SU-DHL-6 (cell line): ENCODE results near the gene HIRIP3.

Experiments
- H2AFZ ChIP-seq: fragments of 200-600 bp; sonication (generic); 2 replicates; pipeline ENCODE4 v1.6.1; 2014; ENCODE audit warnings: low read depth, mild to moderate bottlenecking, moderate library complexity, mixed read lengths, antibody characterized with exemption, low read length; ENCODE audit not compliant: severe bottlenecking
- H3F3A ChIP-seq: fragments of 200-600 bp; shearing (Covaris generic); 2 replicates; pipeline ENCODE4 v1.6.0; 2016; ENCODE audit warnings: antibody characterized with exemption, mild to moderate bottlenecking; ENCODE audit not compliant: insufficient read depth
- H3K27ac ChIP-seq: fragments of 200-600 bp; sonication (generic); 2 replicates; pipeline ENCODE4 v1.5.1; 2016; ENCODE audit warnings: low read depth, mild to moderate bottlenecking, low read length, moderate library complexity, mixed read lengths
- H3K27me3 ChIP-seq: fragments of 200-600 bp; sonication (generic), shearing (Covaris generic); 2 replicates; pipeline ENCODE4 v1.6.0; 2014; ENCODE audit warnings: mild to moderate bottlenecking, low read length
- H3K36me3 ChIP-seq: fragments of 200-600 bp; sonication (generic); 2 replicates; pipeline ENCODE4 v1.6.1; 2014; ENCODE audit warnings: mild to moderate bottlenecking, low read length, mixed read lengths
- H3K4me2 ChIP-seq: fragments of 300-600, 200-600 bp; shearing (Covaris generic), sonication (generic); 2 replicates; pipeline ENCODE4 v1.6.0; 2014; ENCODE audit warnings: low read length, low read depth, mild to moderate bottlenecking; ENCODE audit not compliant: poor library complexity, severe bottlenecking
- H3K4me3 ChIP-seq: fragments of 200-600 bp; sonication (generic); 2 replicates; pipeline ENCODE4 v1.5.1; 2014; ENCODE audit warnings: antibody characterized with exemption, low read length, mild to moderate bottlenecking, mixed read lengths; ENCODE audit not compliant: insufficient read depth, poor library complexity, severe bottlenecking
- H3K79me2 ChIP-seq: fragments of 200-600 bp; sonication (generic); 2 replicates; pipeline ENCODE4 v1.6.1; 2014; ENCODE audit warnings: mild to moderate bottlenecking, low read length, moderate library complexity; ENCODE audit not compliant: insufficient read depth
- H3K9ac ChIP-seq: fragments of 200-600 bp; sonication (generic); 2 replicates; pipeline ENCODE4 v1.7.0; 2014; ENCODE audit warnings: mild to moderate bottlenecking, low read length
- H3K9me2 ChIP-seq: fragments of 200-600 bp; sonication (generic); replicated peaks from 2 replicates; pipeline ENCODE4 v1.6.1; 2014; ENCODE audit warnings: low read length; ENCODE audit not compliant: insufficient read depth
- H3K9me3 ChIP-seq: fragments of 200-600 bp; sonication (generic); 2 replicates; pipeline ENCODE4 v1.6.1; 2014; ENCODE audit warnings: low read length, mixed read lengths; ENCODE audit not compliant: insufficient read depth
- H4K20me1 ChIP-seq: fragments of 200-600 bp; sonication (generic); 2 replicates; pipeline ENCODE4 v1.6.1; 2014; ENCODE audit warnings: low read depth, mild to moderate bottlenecking, antibody characterized with exemption, low read length, moderate library complexity, mixed read lengths
- CTCF ChIP-seq: fragments of 200-600 bp; sonication (generic); IDR thresholded peaks from one replicate; pipeline ENCODE4 v1.5.1; 2017; ENCODE audit warnings: antibody characterized with exemption, mild to moderate bottlenecking, low read length, moderate library complexity; ENCODE audit not compliant: insufficient read depth, poor library complexity, severe bottlenecking
- EZH2phosphoT487 ChIP-seq: fragments of 200-600 bp; sonication (generic), shearing (Covaris generic); conservative IDR thresholded peaks from 2 replicates; pipeline ENCODE4 v1.6.1; 2018; ENCODE audit warnings: mild to moderate bottlenecking, antibody characterized with exemption, low read length, moderate library complexity, mixed read lengths

Gene HIRIP3

GRCh38 chr16:29994600-29995323 is 655 bp downstream of the HIRIP3 start:
- peaks cover 11% of the 10 kb centered on the region for H3K79me2 ChIP-seq
- no peaks in the 10 kb centered on the region for H4K20me1 ChIP-seq
- H3K9me2 ChIP-seq = no peaks in the 10 kb centered on the region
- peaks cover 10% of the 10 kb centered on the region; the same call in 1 of the 2 replicates for H3F3A ChIP-seq
- no peaks in the 10 kb centered on the region for H3K36me3 ChIP-seq
- no peak for TF ChIP-seq CTCF
- no peak for TF ChIP-seq EZH2phosphoT487
- H3K27me3 ChIP-seq = no peaks in the 10 kb centered on the region
- H3K9me3 ChIP-seq = no peaks in the 10 kb centered on the region
- peak overlapping the region; percentile 89 for H3K4me2 ChIP-seq
- peak overlapping the region; percentile 80 for H3K4me3 ChIP-seq
- H3K27ac ChIP-seq = peak overlapping the region; percentile 93
- peak overlapping the region; percentile 89 for H3K9ac ChIP-seq
- no peak overlapping the region for H2AFZ ChIP-seq

GRCh38 chr16:29993903-29994599 is 1.4 kb downstream of the HIRIP3 start:
- peak overlapping the region; percentile 89 for H3K4me2 ChIP-seq
- H3K36me3 ChIP-seq = no peaks in the 10 kb centered on the region
- H3F3A ChIP-seq = peaks cover 10% of the 10 kb centered on the region; the same call in 1 of the 2 replicates
- peak overlapping the region; percentile 89 for H3K9ac ChIP-seq
- H4K20me1 ChIP-seq = no peaks in the 10 kb centered on the region
- H3K79me2 ChIP-seq = peaks cover 11% of the 10 kb centered on the region
- no peaks in the 10 kb centered on the region for H3K27me3 ChIP-seq
- H3K9me3 ChIP-seq = no peaks in the 10 kb centered on the region
- no peak for TF ChIP-seq CTCF
- TF ChIP-seq EZH2phosphoT487 = no peak
- no peak overlapping the region for H2AFZ ChIP-seq
- peak overlapping the region; percentile 93 for H3K27ac ChIP-seq
- H3K4me3 ChIP-seq = no peak overlapping the region
- no peaks in the 10 kb centered on the region for H3K9me2 ChIP-seq

GRCh38 chr16:29993191-29993902 is 2.1 kb downstream of the HIRIP3 start:
- Histone ChIP-seq H3F3A (peaks cover 10% of the 10 kb centered on the region; the same call in 1 of the 2 replicates), H3K4me2 (no peak overlapping the region), H3K9ac (no peak overlapping the region), H3K36me3 (no peaks in the 10 kb centered on the region), H3K27ac (no peak overlapping the region), H4K20me1 (no peaks in the 10 kb centered on the region), H3K4me3 (no peak overlapping the region), H3K9me2 (no peaks in the 10 kb centered on the region), H2AFZ (no peak overlapping the region), H3K27me3 (no peaks in the 10 kb centered on the region), H3K9me3 (no peaks in the 10 kb centered on the region), H3K79me2 (peaks cover 11% of the 10 kb centered on the region)
- TF ChIP-seq EZH2phosphoT487 = no peak
- no peak for TF ChIP-seq CTCF
